Activated naive CD4-positive, alpha-beta T cell treated with anti-CD3 and anti-CD28 coated beads, Interleukin-2, amount 10 ng/mL, durations not matched to agents 7 days and 5 days (primary cell): Measurements from ENCODE around the gene LYST.

ENCODE experiments used
- CTCF ChIA-PET: fragments of 350-600 bp; sonication (Branson Sonifier 250); formaldehyde crosslinking; loops from one replicate; lab custom pipeline; 2021; ENCODE audit warnings: antibody characterized with exemption; lab: Charles Lee
- DNase-seq: peaks from one replicate; pipeline ENCODE4 v3.0.0-alpha.2; 2020
- H3K27ac Mint-ChIP-seq: one replicate; pipeline ENCODE4 v1.8.0; 2021; ENCODE audit warnings: mild to moderate bottlenecking, moderate library complexity, mixed read lengths
- H3K27me3 Mint-ChIP-seq: one replicate; pipeline ENCODE4 v1.8.0; 2021; ENCODE audit warnings: mild to moderate bottlenecking, mixed read lengths
- H3K36me3 Mint-ChIP-seq: one replicate; pipeline ENCODE4 v1.8.0; 2021; ENCODE audit warnings: mixed read lengths
- H3K4me1 Mint-ChIP-seq: one replicate; pipeline ENCODE4 v1.8.0; 2021; ENCODE audit warnings: mixed read lengths
- H3K4me3 Mint-ChIP-seq: one replicate; pipeline ENCODE4 v1.8.0; 2021; ENCODE audit warnings: mild to moderate bottlenecking, moderate library complexity, mixed read lengths
- H3K9me3 Mint-ChIP-seq: one replicate; pipeline ENCODE4 v1.8.0; 2021; ENCODE audit warnings: mixed read lengths

Gene LYST

DNA sequence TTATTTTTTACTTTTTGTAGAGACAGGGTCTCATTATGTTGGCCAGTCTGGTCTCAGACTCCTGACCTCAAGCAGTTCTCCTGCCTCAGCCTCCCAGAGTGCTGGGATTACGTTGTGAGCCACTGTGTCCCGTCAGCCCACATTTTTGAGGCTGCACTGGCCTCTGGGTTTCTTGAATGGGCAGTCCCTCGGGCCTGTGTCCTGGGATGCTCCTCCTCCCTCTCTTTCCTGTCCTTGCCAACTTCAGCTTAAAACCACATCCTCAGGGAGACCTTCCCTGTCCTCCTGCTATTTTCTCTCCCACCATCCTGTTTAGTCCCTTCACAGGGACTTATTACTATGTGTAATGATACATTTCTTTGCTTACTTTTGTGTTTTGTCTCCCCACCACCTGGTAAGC lies 31.4 kb upstream of the LYST start:
- Mint-ChIP-seq H3K9me3 (no peaks in the 10 kb centered on the region), H3K4me3 (no peak overlapping the region), H3K4me1 (peaks cover 19% of the 10 kb centered on the region), H3K27me3 (peaks cover 15% of the 10 kb centered on the region), H3K27ac (no peak overlapping the region), H3K36me3 (no peaks in the 10 kb centered on the region)
- CTCF ChIA-PET = no interaction called here
- DNase-seq = no peak

DNA sequence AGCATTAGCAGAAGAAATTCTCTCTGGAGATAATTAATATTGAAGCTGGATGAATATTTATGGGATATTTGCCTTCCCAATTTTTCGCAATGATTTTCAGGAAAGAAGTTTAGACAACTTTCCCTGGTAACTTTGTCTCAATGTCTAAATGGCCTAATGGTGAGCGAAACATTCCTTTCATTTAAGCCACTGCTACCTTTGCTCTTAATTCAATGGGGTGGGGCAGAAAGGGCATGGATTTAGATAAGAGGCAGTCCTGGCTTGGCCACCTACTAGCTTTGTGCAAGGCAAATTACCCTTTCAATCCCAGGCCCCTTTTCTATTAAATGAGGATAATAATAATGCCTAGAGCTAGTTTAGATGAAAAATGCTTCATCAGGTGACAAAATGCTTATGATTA lies 27.1 kb upstream of the LYST start:
- Mint-ChIP-seq H3K36me3 (no peaks in the 10 kb centered on the region), H3K4me3 (no peak overlapping the region), H3K27ac (no peak overlapping the region), H3K27me3 (no peaks in the 10 kb centered on the region), H3K4me1 (peaks cover 10% of the 10 kb centered on the region), H3K9me3 (no peaks in the 10 kb centered on the region)
- no peak for DNase-seq
- CTCF ChIA-PET = no interaction called here

DNA sequence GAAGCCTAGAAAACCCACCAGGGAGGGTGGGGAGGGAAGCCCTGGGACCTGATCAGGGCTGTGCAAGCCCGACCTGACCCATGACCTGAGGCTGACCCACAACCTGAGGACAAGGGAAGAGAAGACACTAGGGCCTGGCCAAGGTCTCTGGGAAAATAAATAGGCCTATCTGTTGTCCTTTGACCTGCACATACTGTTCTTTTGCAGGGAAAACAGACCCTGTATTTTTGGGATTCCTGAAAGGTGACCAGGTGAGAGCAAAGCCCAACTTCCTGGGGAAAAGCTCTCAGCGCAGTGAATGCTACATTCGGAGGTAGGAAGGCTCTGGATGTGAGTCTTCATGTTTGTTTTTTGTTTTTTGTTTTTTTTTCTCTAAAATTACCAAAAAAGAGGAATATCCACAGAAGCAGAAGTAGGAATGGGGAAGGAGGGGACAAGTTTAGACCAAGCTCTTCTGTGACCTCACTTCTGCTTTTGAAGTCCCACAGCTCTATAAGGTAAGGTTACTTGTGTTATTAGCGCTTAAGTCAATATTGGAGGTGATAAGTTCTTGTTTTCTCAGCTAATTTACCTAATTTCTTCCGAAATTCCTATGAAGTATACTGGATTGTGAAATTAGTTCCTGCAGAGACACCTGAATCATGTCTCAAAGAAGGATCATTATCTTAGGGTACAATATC lies 26.2 kb upstream of the LYST start:
- H3K36me3 Mint-ChIP-seq = peaks cover 2% of the 10 kb centered on the region
- no peak overlapping the region for H3K4me3 Mint-ChIP-seq
- H3K27me3 Mint-ChIP-seq = no peaks in the 10 kb centered on the region
- H3K27ac Mint-ChIP-seq = no peak overlapping the region
- H3K4me1 Mint-ChIP-seq = peaks cover 18% of the 10 kb centered on the region
- CTCF ChIA-PET = interaction anchor here (1.3 kb wide), 1 partner anchor 79 kb away, joined by 6 read pairs; no protein-coding TSS in a partner anchor
- no peaks in the 10 kb centered on the region for H3K9me3 Mint-ChIP-seq
- no peak for DNase-seq

DNA sequence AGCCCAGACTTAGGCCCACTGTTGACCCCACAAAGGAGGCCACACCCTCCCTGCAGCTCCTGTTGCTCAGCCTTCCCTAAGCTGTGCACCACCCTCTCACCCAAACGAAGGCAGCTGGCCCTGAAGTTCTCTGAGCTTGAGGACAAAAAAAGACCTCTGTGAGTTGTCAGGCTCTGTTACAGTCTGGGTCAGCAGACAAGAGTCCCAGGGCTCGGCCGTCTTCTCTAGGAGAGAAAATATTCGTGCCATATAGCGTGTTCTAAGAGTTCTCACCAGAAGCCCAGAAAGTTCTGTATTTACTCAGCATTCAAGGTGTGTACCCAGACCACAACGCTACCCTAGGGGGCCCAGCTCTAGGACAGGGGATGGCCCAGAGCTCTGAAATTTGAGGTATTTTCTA lies 25.5 kb upstream of the LYST start:
- CTCF ChIA-PET = interaction anchor here (1.3 kb wide), 1 partner anchor 79 kb away, joined by 6 read pairs; no protein-coding TSS in a partner anchor
- Mint-ChIP-seq H3K36me3 (peaks cover 2% of the 10 kb centered on the region), H3K4me3 (no peak overlapping the region), H3K27ac (no peak overlapping the region), H3K4me1 (peaks cover 25% of the 10 kb centered on the region), H3K27me3 (no peaks in the 10 kb centered on the region), H3K9me3 (no peaks in the 10 kb centered on the region)
- DNase-seq = no peak

DNA sequence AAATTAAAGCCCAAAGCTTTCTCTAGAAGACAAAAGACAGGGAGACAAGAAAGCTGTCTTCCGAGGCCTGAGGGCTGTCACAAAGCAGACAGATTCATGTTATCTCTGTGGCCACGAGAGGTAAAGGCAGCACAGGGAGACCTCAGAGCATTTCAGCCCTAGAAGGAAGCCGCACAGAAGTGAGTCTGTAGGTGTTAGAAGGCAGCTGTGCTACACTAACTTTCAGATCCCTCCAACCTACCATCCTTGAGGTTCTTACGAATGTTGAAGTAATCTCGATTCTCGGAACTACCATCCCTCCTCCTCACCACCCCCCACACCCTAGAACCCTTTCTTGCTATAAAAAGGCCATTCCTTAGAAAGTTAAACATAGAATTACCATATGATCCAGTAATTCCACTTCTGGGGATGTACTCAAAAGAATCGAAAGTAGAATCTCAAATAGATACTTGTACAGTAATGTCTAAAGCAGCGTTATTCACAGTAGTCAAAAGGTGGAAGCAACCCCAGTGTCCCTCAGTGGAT lies 21.5 kb upstream of the LYST start:
- Mint-ChIP-seq H3K4me3 (peak overlapping the region; percentile 69), H3K36me3 (peaks cover 2% of the 10 kb centered on the region), H3K27ac (peak overlapping the region; percentile 97), H3K27me3 (peaks cover 1% of the 10 kb centered on the region), H3K4me1 (peaks cover 38% of the 10 kb centered on the region), H3K9me3 (no peaks in the 10 kb centered on the region)
- DNase-seq = peak; percentile 74
- CTCF ChIA-PET = interaction anchor here (1.1 to 2.0 kb wide), 6 partner anchors 9 to 84 kb away, joined by 3 to 7 read pairs (median 4); no protein-coding TSS in a partner anchor

DNA sequence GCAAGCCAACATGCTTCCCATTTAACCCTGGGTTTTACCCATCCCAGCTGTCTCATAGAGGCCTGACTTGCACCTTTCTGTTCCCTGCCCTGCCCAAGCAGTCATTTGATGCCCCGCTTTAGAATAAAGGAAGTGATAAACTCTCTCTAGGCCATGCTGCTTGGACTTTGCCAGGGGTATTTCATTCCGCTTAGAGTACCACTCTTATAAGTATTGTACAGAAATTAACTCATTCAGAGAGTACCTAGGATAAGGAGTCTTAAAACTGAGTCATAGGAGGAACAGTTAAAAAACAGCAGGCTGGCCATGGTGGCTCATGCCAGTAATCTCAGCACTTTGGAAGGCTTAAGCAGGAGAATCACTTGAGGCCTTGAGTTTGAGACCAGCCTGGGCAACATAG lies 21.0 kb upstream of the LYST start:
- H3K27me3 Mint-ChIP-seq = peaks cover 6% of the 10 kb centered on the region
- CTCF ChIA-PET = interaction anchor here (1.1 to 2.0 kb wide), 6 partner anchors 9 to 84 kb away, joined by 3 to 7 read pairs (median 4); no protein-coding TSS in a partner anchor
- H3K9me3 Mint-ChIP-seq = no peaks in the 10 kb centered on the region
- no peak overlapping the region for H3K4me3 Mint-ChIP-seq
- H3K36me3 Mint-ChIP-seq = peaks cover 2% of the 10 kb centered on the region
- H3K4me1 Mint-ChIP-seq = peaks cover 38% of the 10 kb centered on the region
- H3K27ac Mint-ChIP-seq = peak overlapping the region; percentile 97
- no peak for DNase-seq

DNA sequence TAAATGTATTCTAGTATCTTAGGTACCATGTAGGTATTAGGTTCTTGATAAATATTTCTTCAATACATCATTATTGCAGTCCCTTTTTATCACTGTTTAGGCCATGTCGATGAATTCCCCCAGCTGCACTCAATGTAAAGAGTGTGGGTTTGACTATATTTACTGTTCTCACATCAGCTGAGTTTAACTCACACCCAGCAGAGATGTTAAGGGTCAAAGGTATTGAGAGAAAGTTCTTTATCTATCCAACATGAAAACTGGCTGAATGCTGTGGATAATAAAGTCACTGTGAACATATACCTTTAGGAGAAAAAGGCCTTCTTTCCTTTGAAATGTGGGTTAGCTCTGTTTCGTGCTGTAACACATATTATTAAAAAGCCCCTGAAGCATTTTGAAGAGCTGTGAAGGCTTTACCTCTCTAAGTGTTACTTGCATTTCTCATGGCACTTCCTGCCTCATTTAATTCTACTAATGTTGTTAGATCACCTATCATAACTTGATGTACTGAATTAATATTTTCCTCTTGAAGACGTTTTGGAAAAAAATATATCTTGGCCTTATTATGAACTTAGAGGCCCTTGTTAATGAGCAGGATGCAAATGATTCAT lies 19.1 kb upstream of the LYST start:
- peak overlapping the region; percentile 60 for H3K27ac Mint-ChIP-seq
- CTCF ChIA-PET = interaction anchor here (1.2 kb wide), 1 partner anchor 20 kb away, joined by 3 read pairs; no protein-coding TSS in a partner anchor
- peaks cover 11% of the 10 kb centered on the region for H3K27me3 Mint-ChIP-seq
- no peak overlapping the region for H3K4me3 Mint-ChIP-seq
- peaks cover 2% of the 10 kb centered on the region for H3K36me3 Mint-ChIP-seq
- H3K9me3 Mint-ChIP-seq = no peaks in the 10 kb centered on the region
- no peak for DNase-seq
- peaks cover 34% of the 10 kb centered on the region for H3K4me1 Mint-ChIP-seq

DNA sequence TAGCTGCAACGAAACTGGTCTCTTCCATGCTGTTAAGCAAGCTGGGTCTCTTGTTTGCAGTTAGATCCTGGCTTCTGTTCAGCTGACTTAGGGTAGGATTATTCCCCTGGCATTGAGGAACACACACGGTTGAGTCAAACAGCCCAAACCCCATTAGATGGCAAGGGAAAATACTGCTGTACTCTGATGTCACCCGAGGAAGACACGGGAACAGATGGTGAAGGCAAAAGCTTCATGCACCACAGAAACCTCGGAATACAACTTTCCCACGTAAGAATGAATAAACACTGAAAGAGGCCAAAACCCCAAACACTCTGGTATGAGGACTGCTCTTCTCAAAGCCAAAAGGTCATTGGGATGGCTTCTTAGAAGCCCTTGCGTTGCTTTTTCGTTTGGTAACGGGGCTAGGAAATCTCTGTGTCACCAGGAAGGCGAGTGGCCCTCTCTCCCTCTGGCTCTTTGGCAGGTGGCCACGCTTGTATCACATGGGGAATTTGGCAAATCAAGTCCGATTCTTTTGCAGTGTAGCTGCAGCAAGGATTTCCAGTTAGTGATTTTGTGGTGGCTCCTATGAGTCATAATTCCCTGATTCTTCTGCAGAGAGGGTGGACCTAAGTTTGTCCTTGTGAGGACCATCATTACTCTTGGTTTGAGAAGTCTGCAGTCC lies 16.7 kb upstream of the LYST start:
- H3K4me1 Mint-ChIP-seq = peaks cover 39% of the 10 kb centered on the region
- no peak for DNase-seq
- CTCF ChIA-PET = no interaction called here
- H3K36me3 Mint-ChIP-seq = peaks cover 2% of the 10 kb centered on the region
- no peaks in the 10 kb centered on the region for H3K9me3 Mint-ChIP-seq
- H3K4me3 Mint-ChIP-seq = no peak overlapping the region
- no peak overlapping the region for H3K27ac Mint-ChIP-seq
- H3K27me3 Mint-ChIP-seq = peaks cover 11% of the 10 kb centered on the region

DNA sequence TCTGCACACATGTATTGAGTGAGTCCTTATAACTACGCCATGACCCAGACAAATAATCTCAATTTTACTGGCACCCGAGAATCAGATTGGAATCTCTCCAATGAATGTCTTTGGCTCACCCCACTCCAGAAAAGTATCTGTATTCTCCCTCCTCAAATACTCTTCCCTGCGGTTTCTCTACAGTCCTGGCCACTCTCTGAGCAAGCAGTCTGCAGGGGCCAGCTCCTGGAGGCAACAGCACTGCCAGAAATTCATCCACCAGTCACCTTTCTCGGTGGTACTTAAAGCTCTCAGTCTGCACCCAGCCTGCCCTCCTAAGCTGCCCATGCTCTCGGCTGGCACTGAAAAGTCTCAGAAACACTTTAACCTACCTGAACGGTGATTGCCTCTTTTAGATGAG lies 16.1 kb upstream of the LYST start:
- no peak for DNase-seq
- peaks cover 2% of the 10 kb centered on the region for H3K36me3 Mint-ChIP-seq
- peaks cover 11% of the 10 kb centered on the region for H3K27me3 Mint-ChIP-seq
- no peaks in the 10 kb centered on the region for H3K9me3 Mint-ChIP-seq
- H3K4me3 Mint-ChIP-seq = no peak overlapping the region
- peaks cover 37% of the 10 kb centered on the region for H3K4me1 Mint-ChIP-seq
- CTCF ChIA-PET = no interaction called here
- H3K27ac Mint-ChIP-seq = no peak overlapping the region

DNA sequence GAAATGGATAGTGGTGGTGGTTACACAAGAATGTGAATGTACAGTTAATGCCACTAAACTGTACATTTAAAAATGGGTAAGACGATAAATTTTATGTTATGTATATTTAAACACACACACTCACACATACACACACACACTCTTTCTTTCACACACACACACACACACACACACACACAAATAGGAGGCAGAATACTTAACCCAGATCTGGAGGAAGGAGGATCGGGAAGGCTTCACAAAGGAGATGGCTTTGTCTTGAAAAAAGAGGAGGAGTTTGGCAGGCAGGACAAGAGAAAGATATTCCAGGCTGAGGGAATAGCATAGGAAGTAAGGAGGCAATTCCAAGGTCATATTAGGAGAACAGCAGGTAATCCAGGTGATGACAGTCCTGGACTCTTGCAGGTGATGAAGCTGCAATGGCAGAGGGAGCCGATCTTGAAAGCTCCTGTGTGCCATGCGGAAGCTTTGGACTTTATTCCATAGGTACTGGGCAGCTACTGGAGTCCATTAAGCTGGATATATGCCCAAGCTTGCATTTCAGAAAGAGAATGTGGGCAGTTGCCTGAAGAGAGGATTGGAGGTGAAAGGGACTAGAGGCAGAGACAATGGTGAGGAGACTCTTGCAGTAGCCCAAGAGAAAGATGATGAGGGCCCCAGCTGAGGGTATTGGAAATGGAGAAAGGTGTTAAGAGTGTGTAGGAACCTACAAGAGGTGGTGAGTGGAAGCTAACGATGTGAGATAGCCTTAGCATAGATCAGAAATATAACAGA lies 15.4 kb upstream of the LYST start:
- Mint-ChIP-seq H3K9me3 (no peaks in the 10 kb centered on the region), H3K36me3 (peaks cover 2% of the 10 kb centered on the region), H3K4me1 (peaks cover 36% of the 10 kb centered on the region), H3K27me3 (peaks cover 11% of the 10 kb centered on the region), H3K27ac (no peak overlapping the region), H3K4me3 (no peak overlapping the region)
- CTCF ChIA-PET = no interaction called here
- DNase-seq = no peak

DNA sequence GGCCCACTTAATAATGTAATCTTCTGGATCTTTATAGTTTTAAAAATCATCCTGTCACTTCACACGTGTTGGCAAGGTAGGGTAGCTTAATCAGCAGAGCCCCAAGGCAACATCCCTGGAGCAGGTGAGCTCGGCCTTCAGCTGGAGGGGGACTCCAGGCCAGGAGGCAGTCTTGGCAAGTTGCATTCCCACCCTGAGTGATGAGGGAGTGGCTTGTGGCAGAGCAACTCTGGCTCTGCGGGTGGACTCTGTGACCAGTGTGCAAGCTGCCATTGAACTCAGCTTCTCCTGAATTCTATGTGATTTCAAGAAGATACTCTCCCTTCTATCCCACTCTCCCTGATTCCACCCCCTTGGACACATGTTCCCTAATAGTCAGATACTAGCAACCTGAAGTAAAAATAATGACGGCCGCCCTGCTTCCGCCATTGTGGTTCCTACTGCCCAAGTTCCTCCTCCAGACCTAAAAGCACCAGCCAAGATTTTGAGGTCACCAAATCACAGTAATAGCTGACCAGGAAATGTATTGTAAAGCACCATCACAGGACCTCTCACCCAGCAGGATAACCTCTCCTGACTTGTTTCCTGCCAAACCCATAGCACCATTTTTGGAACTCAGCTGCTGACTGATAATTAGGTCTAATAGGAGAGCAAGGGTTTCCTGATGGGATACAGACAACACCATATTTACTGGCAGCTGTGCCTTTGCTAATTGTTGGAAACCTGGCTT lies 11.5 kb upstream of the LYST start:
- peak overlapping the region; percentile 47 for H3K27ac Mint-ChIP-seq
- H3K36me3 Mint-ChIP-seq = peaks cover 4% of the 10 kb centered on the region
- H3K4me3 Mint-ChIP-seq = no peak overlapping the region
- CTCF ChIA-PET = interaction anchor here (1.4 to 1.5 kb wide), 2 partner anchors 9 to 93 kb away, joined by 4 read pairs; no protein-coding TSS in a partner anchor
- no peaks in the 10 kb centered on the region for H3K9me3 Mint-ChIP-seq
- H3K4me1 Mint-ChIP-seq = peaks cover 56% of the 10 kb centered on the region
- no peak for DNase-seq
- peaks cover 11% of the 10 kb centered on the region for H3K27me3 Mint-ChIP-seq

DNA sequence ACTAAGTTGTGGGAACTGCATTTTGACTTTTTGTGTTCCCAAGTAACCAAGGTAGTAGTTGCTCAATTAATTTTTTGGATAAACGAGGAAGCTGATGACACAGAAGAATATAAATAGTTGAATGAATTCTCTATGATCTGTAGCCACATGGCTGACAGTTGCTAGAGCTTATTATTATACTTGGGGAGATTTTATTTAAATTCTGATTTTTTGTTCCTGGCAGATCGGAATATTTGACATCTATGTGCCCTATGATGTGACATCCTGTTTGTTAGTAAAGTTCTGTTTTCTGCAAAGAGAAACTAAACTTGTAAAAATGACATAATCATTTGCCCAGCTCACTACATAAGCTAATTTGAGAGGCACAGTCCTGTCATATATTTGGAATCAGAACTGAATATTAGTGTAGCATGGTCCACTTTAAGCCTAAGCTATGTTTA lies 9.7 kb upstream of the LYST start:
- Mint-ChIP-seq H3K9me3 (no peaks in the 10 kb centered on the region), H3K36me3 (peaks cover 4% of the 10 kb centered on the region), H3K4me3 (peak overlapping the region; percentile 44), H3K4me1 (peaks cover 70% of the 10 kb centered on the region), H3K27me3 (no peaks in the 10 kb centered on the region), H3K27ac (peak overlapping the region; percentile 81)
- CTCF ChIA-PET = interaction anchor here (1.6 to 1.9 kb wide), 2 partner anchors 8 to 95 kb away, joined by 6 to 8 read pairs; no protein-coding TSS in a partner anchor
- DNase-seq = no peak

DNA sequence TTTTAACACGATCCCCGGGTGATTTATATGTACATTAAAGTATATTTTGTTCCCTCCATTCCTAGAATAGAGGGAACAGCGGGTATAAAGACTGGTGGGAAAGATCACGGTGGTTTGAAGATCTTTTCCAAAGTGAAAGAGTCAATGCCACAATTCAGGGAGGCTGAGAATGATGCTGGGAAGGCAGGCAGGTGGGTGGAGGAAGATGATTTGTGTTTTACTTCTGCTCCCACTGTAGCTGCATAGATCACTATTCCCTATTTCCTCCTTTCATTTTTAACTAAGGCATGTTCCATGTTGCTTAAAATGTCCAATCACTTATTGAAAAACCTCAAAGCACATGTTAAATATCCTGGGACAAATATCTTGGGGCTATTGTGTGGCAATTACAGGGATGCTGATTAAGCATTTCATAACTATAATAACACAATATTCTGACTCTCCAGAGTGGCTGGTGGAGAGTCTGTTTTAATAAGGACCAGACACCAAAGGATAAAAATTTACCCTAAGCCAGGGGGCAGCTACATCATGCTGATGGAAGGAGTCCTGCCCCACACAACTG lies 8.4 kb upstream of the LYST start:
- no peaks in the 10 kb centered on the region for H3K27me3 Mint-ChIP-seq
- CTCF ChIA-PET = interaction anchor here (0.9 to 1.9 kb wide), 2 partner anchors 67 to 97 kb away, joined by 5 to 8 read pairs; no protein-coding TSS in a partner anchor
- H3K4me1 Mint-ChIP-seq = peaks cover 65% of the 10 kb centered on the region
- H3K27ac Mint-ChIP-seq = no peak overlapping the region
- H3K9me3 Mint-ChIP-seq = no peaks in the 10 kb centered on the region
- peaks cover 4% of the 10 kb centered on the region for H3K36me3 Mint-ChIP-seq
- no peak for DNase-seq
- no peak overlapping the region for H3K4me3 Mint-ChIP-seq
